ENCODE data around the gene DTX2. TPM values are rescaled to one million over a fixed set of nuclear protein-coding genes. Genes with fewer than 3 reads are reported as not detected.
A peak's percentile ranks its signal among the peaks of the same experiment; 100 is the strongest.
"Not testable (repeated sequence)": the region's sequence is repeated elsewhere in the genome, so short reads cannot be mapped to it uniquely, and the experiment has no call there.

The DTX2 gene
- total RNA-seq, 1 donor from 2014 or later = 11.5 TPM

GRCh38 chr7:76428868-76429805 is 32.4 kb upstream of the DTX2 start:
- TF ChIP-seq, protein P1, sequence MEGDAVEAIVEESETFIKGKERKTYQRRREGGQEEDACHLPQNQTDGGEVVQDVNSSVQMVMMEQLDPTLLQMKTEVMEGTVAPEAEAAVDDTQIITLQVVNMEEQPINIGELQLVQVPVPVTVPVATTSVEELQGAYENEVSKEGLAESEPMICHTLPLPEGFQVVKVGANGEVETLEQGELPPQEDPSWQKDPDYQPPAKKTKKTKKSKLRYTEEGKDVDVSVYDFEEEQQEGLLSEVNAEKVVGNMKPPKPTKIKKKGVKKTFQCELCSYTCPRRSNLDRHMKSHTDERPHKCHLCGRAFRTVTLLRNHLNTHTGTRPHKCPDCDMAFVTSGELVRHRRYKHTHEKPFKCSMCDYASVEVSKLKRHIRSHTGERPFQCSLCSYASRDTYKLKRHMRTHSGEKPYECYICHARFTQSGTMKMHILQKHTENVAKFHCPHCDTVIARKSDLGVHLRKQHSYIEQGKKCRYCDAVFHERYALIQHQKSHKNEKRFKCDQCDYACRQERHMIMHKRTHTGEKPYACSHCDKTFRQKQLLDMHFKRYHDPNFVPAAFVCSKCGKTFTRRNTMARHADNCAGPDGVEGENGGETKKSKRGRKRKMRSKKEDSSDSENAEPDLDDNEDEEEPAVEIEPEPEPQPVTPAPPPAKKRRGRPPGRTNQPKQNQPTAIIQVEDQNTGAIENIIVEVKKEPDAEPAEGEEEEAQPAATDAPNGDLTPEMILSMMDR (IDR thresholded peaks at IDR 0.05) = no peak
- Mint-ChIP-seq H3K4me1 (ENCODE audit: low read depth) (peaks cover 7% of the 10 kb centered on the region), H3K27ac (ENCODE audit: unreplicated experiment) (peak overlapping the region; percentile 41), H3K27me3 (ENCODE audit: low read depth) (no peaks in the 10 kb centered on the region), H3K9me3 (ENCODE audit: low read depth) (no peaks in the 10 kb centered on the region), H3K4me3 (ENCODE audit: unreplicated experiment) (no peak overlapping the region), H3K36me3 (ENCODE audit: low read depth) (no peaks in the 10 kb centered on the region)
- DNase-seq (ENCODE audit: low spot score) = no peak

- TF ChIP-seq, protein P1 (IDR thresholded peaks at IDR 0.05) = no peak
- Mint-ChIP-seq H3K9me3 (ENCODE audit: low read depth) (no peaks in the 10 kb centered on the region), H3K4me3 (ENCODE audit: unreplicated experiment) (no peak overlapping the region), H3K27me3 (ENCODE audit: low read depth) (no peaks in the 10 kb centered on the region), H3K4me1 (ENCODE audit: low read depth) (peaks cover 7% of the 10 kb centered on the region), H3K27ac (ENCODE audit: unreplicated experiment) (no peak overlapping the region), H3K36me3 (ENCODE audit: low read depth) (no peaks in the 10 kb centered on the region)
- no peak for DNase-seq (ENCODE audit: low spot score)
Measured at GRCh38 chr7:76430211-76430610, 31.3 kb upstream of the DTX2 start.

DNA sequence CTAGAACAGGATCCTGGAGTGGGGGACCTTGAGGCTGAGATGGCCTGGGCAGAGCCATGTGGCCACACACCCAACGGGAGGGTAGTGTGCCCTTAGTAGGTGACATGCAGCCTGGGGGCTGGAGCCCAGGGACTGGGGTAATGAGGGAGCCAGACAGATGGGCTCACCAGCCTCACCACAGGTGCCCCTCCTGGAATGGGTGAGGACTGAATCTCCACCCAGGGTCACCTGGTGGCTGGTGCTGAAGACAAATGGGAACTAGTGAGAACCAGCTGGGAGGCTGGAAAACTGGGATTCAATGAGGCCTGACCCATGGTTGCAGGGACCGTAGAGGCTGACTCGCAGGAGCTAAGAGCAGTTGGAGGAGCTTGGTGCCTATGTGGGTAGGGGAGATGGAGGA is 30.7 kb upstream of the DTX2 start:
- H3K36me3 Mint-ChIP-seq (ENCODE audit: low read depth) = no peaks in the 10 kb centered on the region
- DNase-seq (ENCODE audit: low spot score) = no peak
- no peak overlapping the region for H3K4me3 Mint-ChIP-seq (ENCODE audit: unreplicated experiment)
- peaks cover 7% of the 10 kb centered on the region for H3K4me1 Mint-ChIP-seq (ENCODE audit: low read depth)
- TF ChIP-seq, protein P1 (IDR thresholded peaks at IDR 0.05) = no peak
- H3K27me3 Mint-ChIP-seq (ENCODE audit: low read depth) = no peaks in the 10 kb centered on the region
- no peaks in the 10 kb centered on the region for H3K9me3 Mint-ChIP-seq (ENCODE audit: low read depth)
- no peak overlapping the region for H3K27ac Mint-ChIP-seq (ENCODE audit: unreplicated experiment)

- DNase-seq (ENCODE audit: low spot score); H3K9me3 Mint-ChIP-seq (ENCODE audit: low read depth); H3K4me1 Mint-ChIP-seq (ENCODE audit: low read depth); H3K36me3 Mint-ChIP-seq (ENCODE audit: low read depth); H3K4me3 Mint-ChIP-seq (ENCODE audit: unreplicated experiment); H3K27me3 Mint-ChIP-seq (ENCODE audit: low read depth): not testable (repeated sequence)
- TF ChIP-seq, protein P1 (IDR thresholded peaks at IDR 0.05) = peak; percentile 79
- H3K27ac Mint-ChIP-seq (ENCODE audit: unreplicated experiment) = peak overlapping the region; percentile 25
Measured at GRCh38 chr7:76437873-76438272, 23.6 kb upstream of the DTX2 start.

GRCh38 chr7:76439120-76439888 is 22.2 kb upstream of the DTX2 start:
- H3K9me3 Mint-ChIP-seq (ENCODE audit: low read depth) = not testable (repeated sequence)

DNA sequence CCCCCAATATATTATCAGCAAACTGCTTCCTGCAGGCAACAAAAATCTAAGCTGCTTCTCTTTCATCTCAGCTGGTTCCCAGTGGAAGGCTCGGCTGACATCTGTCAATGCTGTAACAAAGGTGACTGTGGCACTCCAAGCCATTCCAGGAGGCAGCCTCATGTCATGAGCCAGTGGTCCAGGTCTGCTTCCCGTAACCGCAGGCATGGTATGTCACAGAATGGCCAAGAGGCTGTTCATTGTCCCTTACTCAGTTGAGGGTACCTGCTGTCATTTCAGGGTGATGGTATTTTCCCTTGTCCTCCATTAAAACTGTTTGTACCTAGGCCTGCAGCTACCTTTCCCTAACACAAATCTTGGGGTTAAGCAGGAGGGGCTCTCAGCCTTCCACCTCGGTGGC is 21.1 kb upstream of the DTX2 start:
- H3K27ac Mint-ChIP-seq (ENCODE audit: unreplicated experiment); H3K9me3 Mint-ChIP-seq (ENCODE audit: low read depth); H3K27me3 Mint-ChIP-seq (ENCODE audit: low read depth); H3K4me3 Mint-ChIP-seq (ENCODE audit: unreplicated experiment); DNase-seq (ENCODE audit: low spot score); H3K36me3 Mint-ChIP-seq (ENCODE audit: low read depth); H3K4me1 Mint-ChIP-seq (ENCODE audit: low read depth): not testable (repeated sequence)

More at GRCh38 chr7:76439120-76439888, 22.2 kb upstream of the DTX2 start:
- H3K27ac Mint-ChIP-seq (ENCODE audit: unreplicated experiment); H3K36me3 Mint-ChIP-seq (ENCODE audit: low read depth); H3K4me1 Mint-ChIP-seq (ENCODE audit: low read depth); H3K4me3 Mint-ChIP-seq (ENCODE audit: unreplicated experiment); DNase-seq (ENCODE audit: low spot score); H3K27me3 Mint-ChIP-seq (ENCODE audit: low read depth): not testable (repeated sequence)

DNA sequence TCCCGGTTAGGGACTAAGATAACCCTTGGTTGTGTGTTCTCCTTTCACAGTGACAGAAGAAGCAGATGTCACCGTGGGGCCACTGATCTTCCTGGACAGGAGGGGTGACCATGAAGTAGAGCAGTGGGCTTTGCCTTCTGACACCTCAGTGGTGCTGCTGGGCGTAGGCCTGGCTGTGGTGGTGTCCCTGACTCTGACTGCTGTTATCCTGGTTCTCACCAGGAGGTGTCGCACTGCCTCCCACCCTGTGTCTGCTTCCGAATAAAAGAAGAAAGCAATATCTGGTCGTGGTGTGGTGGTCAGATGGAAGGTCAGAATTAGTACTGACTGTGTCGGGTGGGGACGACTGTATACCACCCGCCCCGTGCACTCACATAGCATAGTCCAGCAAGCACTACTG is 19.7 kb upstream of the DTX2 start:
- H3K4me3 Mint-ChIP-seq (ENCODE audit: unreplicated experiment); H3K9me3 Mint-ChIP-seq (ENCODE audit: low read depth); H3K4me1 Mint-ChIP-seq (ENCODE audit: low read depth); H3K27me3 Mint-ChIP-seq (ENCODE audit: low read depth); H3K27ac Mint-ChIP-seq (ENCODE audit: unreplicated experiment); H3K36me3 Mint-ChIP-seq (ENCODE audit: low read depth); DNase-seq (ENCODE audit: low spot score): not testable (repeated sequence)

DNA sequence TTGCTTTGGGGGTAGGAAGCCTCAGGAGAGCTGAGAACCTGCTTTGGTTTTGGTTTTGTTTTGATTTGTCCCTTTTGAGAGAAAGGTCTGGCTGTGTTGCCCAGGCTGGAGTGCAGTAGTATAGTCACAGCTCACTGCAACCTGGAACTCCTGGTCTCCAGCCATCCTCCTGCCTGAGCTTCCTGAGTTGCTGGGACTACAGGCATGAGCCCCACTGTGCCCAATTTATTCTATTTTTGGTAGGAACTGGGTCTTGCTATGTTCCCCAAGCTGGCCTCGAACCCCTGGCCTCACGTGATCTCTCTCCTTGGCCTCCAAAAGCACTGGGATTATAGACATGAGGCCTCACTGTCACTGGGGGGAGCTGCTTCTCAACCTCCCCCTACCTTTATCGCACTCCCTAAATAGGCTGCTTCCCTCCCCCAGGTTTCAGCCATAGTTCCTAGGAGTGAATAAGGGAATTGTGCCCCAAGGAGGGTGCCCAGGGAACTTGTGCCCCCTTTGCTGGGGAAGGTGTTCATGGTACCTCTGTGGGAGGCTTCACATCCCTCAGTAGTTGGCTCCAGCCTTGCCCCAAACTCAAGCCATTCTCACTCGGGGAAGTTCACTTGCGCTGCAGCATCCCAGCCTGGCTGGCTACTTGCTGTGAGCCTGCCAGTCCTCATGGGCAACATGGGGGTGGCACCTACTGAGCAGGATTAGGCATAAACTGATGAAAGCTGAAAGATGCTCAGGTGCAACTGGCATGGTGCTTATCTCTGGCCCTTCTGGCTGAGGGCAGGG is 18.7 kb upstream of the DTX2 start:
- H3K27ac Mint-ChIP-seq (ENCODE audit: unreplicated experiment); H3K27me3 Mint-ChIP-seq (ENCODE audit: low read depth); DNase-seq (ENCODE audit: low spot score); H3K9me3 Mint-ChIP-seq (ENCODE audit: low read depth); H3K36me3 Mint-ChIP-seq (ENCODE audit: low read depth); H3K4me1 Mint-ChIP-seq (ENCODE audit: low read depth); H3K4me3 Mint-ChIP-seq (ENCODE audit: unreplicated experiment): not testable (repeated sequence)

All from chondrocyte (in vitro differentiated cells).